Heart right ventricle (tissue), 16 donors: ENCODE data around the gene TMEM134. TPM values are rescaled to one million over a fixed set of nuclear protein-coding genes. Genes with fewer than 3 reads are reported as not detected.
"Not testable (repeated sequence)": the region's sequence is repeated elsewhere in the genome, so short reads cannot be mapped to it uniquely, and the experiment has no call there.

Source experiments
- ATAC-seq, 8 donors: fragments of 200-7000 bp; cut with Tn5 transposase; one replicate each; pipeline ENCODE4 v1.9.1; 2020; ENCODE audit warnings: mild to moderate bottlenecking in 8 of 8, moderate library complexity in 8 of 8, moderate number of reproducible peaks in 1 of 8
- DNase-seq, 2 donors: peaks; one replicate each; pipeline ENCODE4 v3.0.0-alpha.2; 2020
- H3K27ac ChIP-seq, 10 donors: fragments of 200-600 bp; sonication (generic) in 2 of 10; one replicate each; pipeline versions ENCODE4 v1.5.0 to v1.8.0; 2020 to 2022; ENCODE audit warnings: mild to moderate bottlenecking in 3 of 10
- H3K27me3 ChIP-seq, 7 donors: fragments of 200-600 bp; one replicate each; pipeline ENCODE4 v1.8.0; 2021 to 2022; ENCODE audit warnings: mild to moderate bottlenecking in 2 of 7
- H3K36me3 ChIP-seq, 9 donors: fragments of 200-600 bp; sonication (generic) in 1 of 9; one replicate each; pipeline versions ENCODE4 v1.5.0 to v1.8.0; 2020 to 2022; ENCODE audit warnings: mild to moderate bottlenecking in 2 of 9
- H3K4me1 ChIP-seq, 9 donors: fragments of 200-600 bp; sonication (generic) in 1 of 9; one replicate each; pipeline versions ENCODE4 v1.5.0 to v1.8.0; 2020 to 2022; ENCODE audit warnings: mild to moderate bottlenecking in 4 of 9
- H3K4me3 ChIP-seq, 10 donors: fragments of 200-600 bp; sonication (generic) in 2 of 10; one replicate each; pipeline versions ENCODE4 v1.5.0 to v1.8.0; 2020 to 2022; ENCODE audit warnings: mild to moderate bottlenecking in 7 of 10, moderate library complexity in 2 of 10
- H3K9me3 ChIP-seq, 11 donors: fragments of 200-600 bp in 10 of 11; sonication (generic) in 2 of 11; one replicate each; pipeline versions ENCODE4 v1.5.0 to v1.8.0; 2013 to 2022; ENCODE audit warnings: mild to moderate bottlenecking in 2 of 11, control low read depth in 1 of 11, moderate library complexity in 1 of 11
- CTCF ChIP-seq, 9 donors: fragments of 200-600 bp; sonication (generic) in 2 of 9; IDR thresholded peaks; one replicate each; pipeline versions ENCODE4 v1.5.0 to v1.8.0; 2021 to 2022; ENCODE audit warnings: antibody characterized with exemption in 9 of 9, mild to moderate bottlenecking in 5 of 9, moderate library complexity in 1 of 9
- WGBS, 2 donors: extraction: QIAGEN DNeasy Blood & Tissue Kit; methylation state at CpG; one replicate each; pipeline ENCODE4 v1.1.7; 2013; ENCODE audit warnings: inconsistent platforms in 1 of 2; 5-methylcytosine and 5-hydroxymethylcytosine counted together
- intact Hi-C, 10 donors: fragments of 100-400 bp; cut with DNase I; formaldehyde crosslinking; loops; one replicate each; pipeline versions ENCODE4 v1.11.1 to v1.14.2; 2022
- polyA plus RNA-seq, 2 donors: library from polyadenylated mRNA; stranded (reverse); fragments of 200-250 nt; gene quantifications; one replicate each; pipeline ENCODE4 v1.2.3, GENCODE V29; 2013
- total RNA-seq, 10 donors: library from RNA; stranded (reverse); fragmentation: NEBNext Ultra II Directional in 3 of 10; extraction: Animal tissue kit (Norgen Biotek cat#: 25700) in 3 of 10; gene quantifications; one replicate each; pipeline versions ENCODE4 v1.2.1 to v1.2.4, GENCODE V29; 2021 to 2023
- donor health status: Arrhythmogenic right ventricular cardiomyopathy.
- donor health status: ischemic (EF 13 %, LVEDD 7.1; RV severe dilation, severe dysfunction).
- donor health status: healthy with polysubstance abuse.
- donor health status: DM: no; HTN: yes; CAD: no.
- donor health status: DM: no; HTN: no; CAD: no.
- donor health status: ischemic (EF 25% LVEDD 6.9; RV normal size, moderate dysfunction).
- donor health status: ischemic (EF 25% LVEDD 5.7; RV mildly dilated, moderate dysfunction).
- donor health status: healthy.
- donor health status: DM: yes; HTN: yes; CAD: no.
- donor health status: Ischemic cardiomyopathy.
- donor health status: ischemic (EF 35%, LVEDD 5.7; RV mildly dilated, moderate dysfunction).
- donor health status: nonischemic (EF 11% LVEDD 7.7; RV severe dilation, severe dysfunction).
- donor health status: DM: yes; HTN: yes; CAD: no.
- donor health status: PGD.
- donor health status: ischemic (EF 29% LVEDD 5.4; RV normal size, mild dysfunction).
- donor health status: nonischemic (EF 23%, LVEDD 6.1; RV moderate dilation, normal function).

The TMEM134 gene
- total and polyA plus RNA-seq, 12 donors, result 69.8 to 104 (median 81.2) TPM

- Histone ChIP-seq H3K27ac (peak overlapping the region in 2 of 10 donors; percentile 12 to 94), H3K4me1 (peaks cover 8 to 55% (median 30%) of the 10 kb centered on the region in 9 donors), H3K27me3 (no peaks in the 10 kb centered on the region), H3K9me3 (no peaks in the 10 kb centered on the region), H3K4me3 (no peak overlapping the region), H3K36me3 (peaks cover 0 to 6% (median 0%) of the 10 kb centered on the region in 9 donors)
- WGBS, 2 donors, result 72 to 81% methylated on average over 5 of the region's 5 CpGs
- no peak for ATAC-seq
- DNase-seq, result no peak
- TF ChIP-seq CTCF (IDR thresholded peaks at IDR 0.05), result no peak
- intact Hi-C loops, result loop anchor here in 8 of 10 donors (5.0 kb wide), 5 partner anchors 39 to 74 kb away; partner anchors contain the start of genes PPP1CA (in 6 of the 8), TBC1D10C (in 6 of the 8), RPS6KB2 (in 2 of the 8) and CDK2AP2 (in 1 of the 8)
Measured at GRCh38 chr11:67466367-67466766, 2.7 kb downstream of the TMEM134 start.

GRCh38 chr11:67465530-67465929, 3.5 kb downstream of the TMEM134 start:
- not testable (repeated sequence) for DNase-seq, H3K9me3 ChIP-seq, H3K27me3 ChIP-seq, ATAC-seq, H3K36me3 ChIP-seq
- peak overlapping the region in 8 of 10 donors; percentile 78 to 94 (median 91) for H3K27ac ChIP-seq
- H3K4me3 ChIP-seq, result peak overlapping the region in 2 of 10 donors; percentile 64
- peaks cover 8 to 55% (median 30%) of the 10 kb centered on the region in 9 donors for H3K4me1 ChIP-seq
- intact Hi-C loops, result loop anchor here in 8 of 10 donors (5.0 kb wide), 5 partner anchors 38 to 73 kb away; partner anchors contain the start of genes PPP1CA (in 6 of the 8), TBC1D10C (in 6 of the 8), RPS6KB2 (in 2 of the 8) and CDK2AP2 (in 1 of the 8)
- 65 to 66% methylated on average over 2 of the region's 2 CpGs for WGBS, 2 donors

- Histone ChIP-seq H3K36me3 (peaks cover 0 to 6% (median 0%) of the 10 kb centered on the region in 9 donors), H3K27me3 (no peaks in the 10 kb centered on the region), H3K4me3 (peak overlapping the region; percentile 19 to 68 (median 64)), H3K27ac (peak overlapping the region; percentile 78 to 94 (median 90)), H3K4me1 (peaks cover 8 to 57% (median 30%) of the 10 kb centered on the region in 9 donors), H3K9me3 (no peaks in the 10 kb centered on the region)
- intact Hi-C loops, result loop anchor here in 8 of 10 donors (5.0 kb wide), 5 partner anchors 38 to 73 kb away; partner anchors contain the start of genes PPP1CA (in 6 of the 8), TBC1D10C (in 6 of the 8), RPS6KB2 (in 2 of the 8) and CDK2AP2 (in 1 of the 8)
- ATAC-seq (no peak), DNase-seq (no peak)
- 44 to 50% methylated on average over 3 of the region's 3 CpGs for WGBS, 2 donors
- TF ChIP-seq CTCF (IDR thresholded peaks at IDR 0.05), result no peak
Measured at GRCh38 chr11:67465189-67465510, 3.9 kb downstream of the TMEM134 start.

- 14 to 17% methylated on average over 46 to 56 of the region's 56 CpGs for WGBS, 2 donors
- intact Hi-C loops, result loop anchor here in 8 of 10 donors (5.0 kb wide), 6 partner anchors 37 to 1477 kb away; partner anchors contain the start of genes PPP1CA (in 6 of the 8), TBC1D10C (in 6 of the 8), RPS6KB2 (in 2 of the 8) and CDK2AP2 (in 1 of the 8)
- TF ChIP-seq CTCF (IDR thresholded peaks at IDR 0.05), result no peak
- ATAC-seq (peak; percentile 69 to 82 (median 78)), DNase-seq (peak; percentile 88 to 89)
- Histone ChIP-seq H3K4me3 (peak overlapping the region; percentile 19 to 68 (median 64)), H3K36me3 (peaks cover 0 to 6% (median 0%) of the 10 kb centered on the region in 9 donors), H3K9me3 (no peaks in the 10 kb centered on the region), H3K27me3 (no peaks in the 10 kb centered on the region), H3K27ac (peak overlapping the region; percentile 78 to 94 (median 90)), H3K4me1 (peaks cover 8 to 54% (median 27%) of the 10 kb centered on the region in 9 donors)
Measured at GRCh38 chr11:67464411-67465188, 4.5 kb downstream of the TMEM134 start.
